HepG2 (cell line): Measurements from ENCODE around the gene SAMD4A. TPM values are rescaled to one million over a fixed set of nuclear protein-coding genes. Genes with fewer than 3 reads are reported as not detected.

Source experiments
- ATAC-seq: fragments of 200-7000 bp; cut with Tn5 transposase; 3 replicates; pipeline ENCODE4 v1.9.1; 2020; ENCODE audit warnings: mild to moderate bottlenecking, moderate library complexity
- BruUV-seq: library from RNA; stranded (reverse); fragments of 400-500 nt; replicated peaks from 2 replicates; lab custom pipeline; 2021; lab: Mats Ljungman, UMichigan
- CTCF ChIA-PET: fragments of 300-600 bp; formaldehyde crosslinking; extraction: SDS; loops from one replicate; lab custom pipeline; 2021; ENCODE audit warnings: low total read pairs, inconsistent platforms, low intra/inter-chr PET ratio; lab: Yijun Ruan, JAX
- POLR2A ChIA-PET: fragments of 350-600 bp; sonication (Branson Sonifier 250); formaldehyde crosslinking; loops from one replicate; lab custom pipeline; 2020; ENCODE audit warnings: antibody characterized with exemption, inconsistent platforms; lab: Yijun Ruan, JAX
- DNase-seq: peaks from one replicate; pipeline ENCODE4 v3.0.0-alpha.2; 2015; ENCODE audit warnings: low spot score
- FAIRE-seq: peaks from 3 replicates; lab custom pipeline; 2011; peaks lifted over from hg19 to GRCh38; lab: Jason Lieb, UNC
- H2AFZ ChIP-seq: one replicate; pipeline ENCODE4 v1.6.1; 2011; ENCODE audit warnings: low read length, inconsistent platforms
- H3K27ac ChIP-seq: fragments of 300-600 bp; 3 replicates; pipeline ENCODE4 v1.8.0; 2011; ENCODE audit warnings: mixed run types, mild to moderate bottlenecking, mixed read lengths, low read length, inconsistent platforms; ENCODE audit not compliant: insufficient read depth; ENCODE audit errors: extremely low read length
- H3K27me3 ChIP-seq, 2 experiments: fragments of 200-600 bp in 1 of 2; 2 replicates in 1 of 2; 3 replicates in 1 of 2; pipeline versions ENCODE4 v1.6.0 to v1.8.0; 2011; ENCODE audit warnings: low read length in 2 of 2, mild to moderate bottlenecking in 2 of 2, moderate library complexity in 2 of 2, inconsistent platforms in 1 of 2; ENCODE audit not compliant: insufficient read depth in 2 of 2, control insufficient read depth in 1 of 2
- H3K36me3 ChIP-seq, 2 experiments: fragments of 200-600 bp in 1 of 2; replicated peaks in 1 of 2; 2 replicates in 1 of 2; 3 replicates in 1 of 2; pipeline versions ENCODE4 v1.5.1 to v1.8.0; 2011; ENCODE audit warnings: low read length in 2 of 2, inconsistent platforms in 1 of 2; ENCODE audit not compliant: insufficient read depth in 2 of 2, control insufficient read depth in 1 of 2
- H3K4me1 ChIP-seq: 2 replicates; pipeline ENCODE4 v1.5.1; 2012; ENCODE audit warnings: low read length, inconsistent platforms; ENCODE audit not compliant: insufficient read depth
- H3K4me2 ChIP-seq: 2 replicates; pipeline ENCODE4 v1.6.0; 2011; ENCODE audit warnings: low read depth, low read length, inconsistent platforms
- H3K4me3 ChIP-seq, 3 experiments: fragments of 200-600 bp in 1 of 3; sonication (generic), shearing (Covaris generic) in 1 of 3; replicated peaks in 1 of 3; 2 replicates each; pipeline ENCODE4 v1.5.1; 2011 to 2016; ENCODE audit warnings: low read length in 3 of 3, inconsistent platforms in 2 of 3, low read depth in 2 of 3, mild to moderate bottlenecking in 2 of 3, control low read depth in 1 of 3, mixed read lengths in 1 of 3; ENCODE audit not compliant: insufficient read depth in 1 of 3
- H3K79me2 ChIP-seq: one replicate; pipeline ENCODE4 v1.6.1; 2011; ENCODE audit warnings: low read length, inconsistent platforms; ENCODE audit not compliant: insufficient read depth
- H3K9ac ChIP-seq: 2 replicates; pipeline ENCODE4 v1.6.0; 2011; ENCODE audit warnings: mild to moderate bottlenecking, low read depth, low read length, inconsistent platforms; ENCODE audit not compliant: insufficient read depth
- H3K9me3 ChIP-seq: 2 replicates; pipeline ENCODE4 v1.5.1; 2012; ENCODE audit warnings: mild to moderate bottlenecking, low read length
- H4K20me1 ChIP-seq: 2 replicates; pipeline ENCODE4 v1.6.0; 2011; ENCODE audit warnings: inconsistent platforms, mild to moderate bottlenecking, low read length, moderate library complexity; ENCODE audit not compliant: insufficient read depth
- CAMTA2 ChIP-seq: sonication (generic); formaldehyde crosslinking; IDR thresholded peaks from 2 replicates; pipeline ENCODE4 v1.4.0; 2020; ENCODE audit warnings: mild to moderate bottlenecking, missing genetic modification reagents, borderline replicate concordance
- CENPT ChIP-seq: sonication (generic); formaldehyde crosslinking; IDR thresholded peaks from 2 replicates; pipeline ENCODE4 v1.8.0; 2022; ENCODE audit warnings: low read depth, mild to moderate bottlenecking, moderate library complexity, missing genetic modification reagents
- GZF1 ChIP-seq: sonication (generic); formaldehyde crosslinking; IDR thresholded peaks from 2 replicates; pipeline ENCODE4 v1.5.1; 2020; ENCODE audit warnings: mild to moderate bottlenecking, missing genetic modification reagents
- HOXA5 ChIP-seq: sonication (generic); formaldehyde crosslinking; IDR thresholded peaks from 2 replicates; pipeline ENCODE4 v1.4.0; 2020; ENCODE audit warnings: missing genetic modification reagents
- KMT2A ChIP-seq: sonication (generic); formaldehyde crosslinking; IDR thresholded peaks from 2 replicates; pipeline ENCODE4 v1.4.0; 2020; ENCODE audit warnings: missing genetic modification reagents
- MTF1 ChIP-seq: sonication (generic); formaldehyde crosslinking; IDR thresholded peaks from 2 replicates; pipeline ENCODE4 v1.5.0; 2020; ENCODE audit warnings: missing genetic modification reagents
- RFX3 ChIP-seq: IDR thresholded peaks from 2 replicates; pipeline ENCODE4 v1.6.1; 2016; ENCODE audit warnings: missing biosample characterization, missing genetic modification reagents
- SP1 ChIP-seq, 2 experiments: fragments of 450-650 bp in 1 of 2; sonication (generic) in 1 of 2; formaldehyde crosslinking in 1 of 2; IDR thresholded peaks; 2 replicates each; pipeline versions ENCODE4 v1.4.0 to v1.6.1; 2016 to 2020; ENCODE audit warnings: missing genetic modification reagents in 1 of 2
- SPEN ChIP-seq: sonication (generic); formaldehyde crosslinking; IDR thresholded peaks from 2 replicates; pipeline ENCODE4 v1.5.1; 2020; ENCODE audit warnings: low read depth, mild to moderate bottlenecking, missing genetic modification reagents
- TARDBP ChIP-seq: sonication (generic); formaldehyde crosslinking; IDR thresholded peaks from 2 replicates; pipeline ENCODE4 v1.8.0; 2022; ENCODE audit warnings: mild to moderate bottlenecking, missing genetic modification reagents
- ZBTB20 ChIP-seq: sonication (generic); formaldehyde crosslinking; IDR thresholded peaks from 2 replicates; pipeline ENCODE4 v1.8.1; 2023; ENCODE audit warnings: missing genetic modification reagents, low read depth, mild to moderate bottlenecking, borderline replicate concordance
- ZBTB21 ChIP-seq: sonication (generic); formaldehyde crosslinking; IDR thresholded peaks from 2 replicates; pipeline ENCODE4 v1.4.0; 2020; ENCODE audit warnings: missing genetic modification reagents
- ZNF44 ChIP-seq: sonication (generic); formaldehyde crosslinking; IDR thresholded peaks from 2 replicates; pipeline ENCODE4 v1.5.1; 2020; ENCODE audit warnings: mild to moderate bottlenecking, missing genetic modification reagents
- ZNF563 ChIP-seq: sonication (generic); formaldehyde crosslinking; IDR thresholded peaks from 2 replicates; pipeline ENCODE4 v1.8.0; 2022; ENCODE audit warnings: mild to moderate bottlenecking, moderate library complexity, missing genetic modification reagents
- WGBS: methylation state at CpG from one replicate; pipeline ENCODE4 v1.1.6; 2017; ENCODE audit warnings: low lambda C conversion rate; 5-methylcytosine and 5-hydroxymethylcytosine counted together
- in situ Hi-C: cut with HindIII; loops from 2 replicates; pipeline ENCODE4 v1.10.0; 2017; ENCODE audit warnings: low pct_unique_long_range_greater_than_20kb; ENCODE audit not compliant: extremely low pct_ligation_motif_present
- intact Hi-C: fragments of 100-400 bp; cut with micrococcal nuclease; formaldehyde crosslinking; loops from one replicate; pipeline ENCODE4 v1.10.0; 2022; ENCODE audit not compliant: unreplicated experiment
- polyA plus RNA-seq, 8 experiments: library from polyadenylated mRNA; depleted of rRNA in 3 of 8; stranded (reverse) in 7 of 8; unstranded in 1 of 8; fragments of >200 nt; fragmentation: Illumina TruSeq in 4 of 8; extraction: Trizol in 4 of 8; gene quantifications; 2 replicates each; pipeline versions ENCODE4 v1.2.1 to v1.2.3, GENCODE V29; 2011 to 2016; ENCODE audit warnings: low read depth in 4 of 8, missing spikeins in 1 of 8, mixed read lengths in 1 of 8; ENCODE audit not compliant: insufficient read depth in 1 of 8
- total RNA-seq, 5 experiments: library from RNA; depleted of rRNA; stranded (reverse); fragments of >200 nt; fragmentation: Illumina TruSeq; extraction: Trizol; gene quantifications; 2 replicates each; pipeline ENCODE4 v1.2.3, GENCODE V29; 2016; ENCODE audit warnings: low read depth in 1 of 5
- TF ChIP-seq, protein P1 (sequence below): sonication (generic); formaldehyde crosslinking; IDR thresholded peaks from 2 replicates; pipeline ENCODE4 v1.5.0; 2020; ENCODE audit warnings: mild to moderate bottlenecking, missing genetic modification reagents
- TF ChIP-seq, protein P2 (sequence below): sonication (generic); formaldehyde crosslinking; IDR thresholded peaks from 2 replicates; pipeline ENCODE4 v1.5.0; 2020; ENCODE audit warnings: mild to moderate bottlenecking, missing genetic modification reagents
- TF ChIP-seq, protein P3 (sequence below): IDR thresholded peaks from 2 replicates; pipeline ENCODE4 v1.6.1; 2016; ENCODE audit warnings: mild to moderate bottlenecking, missing biosample characterization, missing genetic modification reagents

Gene SAMD4A
- total and polyA plus RNA-seq, 2 of the 13 experiments (the other 11 are each of a cell fraction or from before 2014, with no cell fraction given): 11.8 to 13.0 TPM

DNA sequence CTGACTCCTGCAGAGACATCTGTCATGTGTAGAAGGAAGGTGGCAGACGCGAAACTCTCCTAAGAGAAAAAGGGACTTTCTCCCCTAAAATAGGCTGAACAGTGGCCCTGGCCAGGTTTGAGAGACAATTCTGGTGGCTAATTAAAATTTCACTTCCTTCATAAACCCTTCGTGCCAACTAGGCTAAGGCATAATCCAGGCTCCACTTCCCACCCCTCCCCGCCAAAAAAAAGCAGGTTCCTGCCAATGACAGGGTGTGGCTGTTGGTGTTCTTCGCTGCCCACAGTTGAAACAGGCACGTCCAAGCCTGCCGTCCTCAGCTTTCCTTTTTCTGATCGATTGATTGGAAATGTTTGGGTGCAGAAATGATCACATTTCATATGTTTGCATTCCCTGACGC, 191.1 kb downstream of the SAMD4A start:
- Histone ChIP-seq H3K9me3 (no peaks in the 10 kb centered on the region), H3K79me2 (no peaks in the 10 kb centered on the region), H3K27me3 (no peaks in the 10 kb centered on the region), H4K20me1 (no peaks in the 10 kb centered on the region), H3K9ac (no peak overlapping the region), H3K4me3 (no peak overlapping the region), H3K4me2 (no peak overlapping the region), H3K4me1 (no peaks in the 10 kb centered on the region), H2AFZ (no peak overlapping the region), H3K27ac (no peak overlapping the region), H3K36me3 (peaks cover 45 to 67% of the 10 kb centered on the region in 2 experiments; a peak in 4 of 5 replicates)
- in situ Hi-C loops: no loop called here
- DNase-seq (no peak), ATAC-seq (no peak), FAIRE-seq (no peak)
- CTCF ChIA-PET: no interaction called here
- intact Hi-C loops: no loop called here
- BruUV-seq: no TSS peak
- no peak for TF ChIP-seq SPEN (CRISPR knock-in tag)
- no peak for TF ChIP-seq CENPT (CRISPR knock-in tag)
- no peak for TF ChIP-seq MTF1 (CRISPR knock-in tag)
- TF ChIP-seq, protein P1, sequence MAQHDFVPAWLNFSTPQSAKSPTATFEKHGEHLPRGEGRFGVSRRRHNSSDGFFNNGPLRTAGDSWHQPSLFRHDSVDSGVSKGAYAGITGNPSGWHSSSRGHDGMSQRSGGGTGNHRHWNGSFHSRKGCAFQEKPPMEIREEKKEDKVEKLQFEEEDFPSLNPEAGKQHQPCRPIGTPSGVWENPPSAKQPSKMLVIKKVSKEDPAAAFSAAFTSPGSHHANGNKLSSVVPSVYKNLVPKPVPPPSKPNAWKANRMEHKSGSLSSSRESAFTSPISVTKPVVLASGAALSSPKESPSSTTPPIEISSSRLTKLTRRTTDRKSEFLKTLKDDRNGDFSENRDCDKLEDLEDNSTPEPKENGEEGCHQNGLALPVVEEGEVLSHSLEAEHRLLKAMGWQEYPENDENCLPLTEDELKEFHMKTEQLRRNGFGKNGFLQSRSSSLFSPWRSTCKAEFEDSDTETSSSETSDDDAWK: no peak
- no peak for TF ChIP-seq GZF1
- no peak for TF ChIP-seq ZBTB20 (CRISPR knock-in tag)
- TF ChIP-seq ZNF44: no peak
- TF ChIP-seq SP1 (IDR thresholded peaks at IDR 0.05): no peak
- TF ChIP-seq SP1 (CRISPR knock-in tag; IDR thresholded peaks at IDR 0.05): no peak
- TF ChIP-seq ZBTB21 (CRISPR knock-in tag): no peak
- TF ChIP-seq, protein P2, sequence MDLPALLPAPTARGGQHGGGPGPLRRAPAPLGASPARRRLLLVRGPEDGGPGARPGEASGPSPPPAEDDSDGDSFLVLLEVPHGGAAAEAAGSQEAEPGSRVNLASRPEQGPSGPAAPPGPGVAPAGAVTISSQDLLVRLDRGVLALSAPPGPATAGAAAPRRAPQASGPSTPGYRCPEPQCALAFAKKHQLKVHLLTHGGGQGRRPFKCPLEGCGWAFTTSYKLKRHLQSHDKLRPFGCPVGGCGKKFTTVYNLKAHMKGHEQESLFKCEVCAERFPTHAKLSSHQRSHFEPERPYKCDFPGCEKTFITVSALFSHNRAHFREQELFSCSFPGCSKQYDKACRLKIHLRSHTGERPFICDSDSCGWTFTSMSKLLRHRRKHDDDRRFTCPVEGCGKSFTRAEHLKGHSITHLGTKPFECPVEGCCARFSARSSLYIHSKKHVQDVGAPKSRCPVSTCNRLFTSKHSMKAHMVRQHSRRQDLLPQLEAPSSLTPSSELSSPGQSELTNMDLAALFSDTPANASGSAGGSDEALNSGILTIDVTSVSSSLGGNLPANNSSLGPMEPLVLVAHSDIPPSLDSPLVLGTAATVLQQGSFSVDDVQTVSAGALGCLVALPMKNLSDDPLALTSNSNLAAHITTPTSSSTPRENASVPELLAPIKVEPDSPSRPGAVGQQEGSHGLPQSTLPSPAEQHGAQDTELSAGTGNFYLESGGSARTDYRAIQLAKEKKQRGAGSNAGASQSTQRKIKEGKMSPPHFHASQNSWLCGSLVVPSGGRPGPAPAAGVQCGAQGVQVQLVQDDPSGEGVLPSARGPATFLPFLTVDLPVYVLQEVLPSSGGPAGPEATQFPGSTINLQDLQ (CRISPR knock-in tag): no peak
- TF ChIP-seq, protein P3, sequence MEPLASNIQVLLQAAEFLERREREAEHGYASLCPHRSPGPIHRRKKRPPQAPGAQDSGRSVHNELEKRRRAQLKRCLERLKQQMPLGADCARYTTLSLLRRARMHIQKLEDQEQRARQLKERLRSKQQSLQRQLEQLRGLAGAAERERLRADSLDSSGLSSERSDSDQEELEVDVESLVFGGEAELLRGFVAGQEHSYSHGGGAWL (CRISPR knock-in tag): no peak
- TF ChIP-seq ZNF563 (CRISPR knock-in tag): no peak
- TF ChIP-seq RFX3 (CRISPR knock-in tag): no peak
- TF ChIP-seq KMT2A (CRISPR knock-in tag): no peak
- no peak for TF ChIP-seq HOXA5
- no peak for TF ChIP-seq TARDBP
- TF ChIP-seq CAMTA2 (CRISPR knock-in tag): no peak
- 96% methylated on average over 9 of the region's 9 CpGs for WGBS
- POLR2A ChIA-PET: no interaction called here
